ENCODE measurements around the gene PRTFDC1.

DNA sequence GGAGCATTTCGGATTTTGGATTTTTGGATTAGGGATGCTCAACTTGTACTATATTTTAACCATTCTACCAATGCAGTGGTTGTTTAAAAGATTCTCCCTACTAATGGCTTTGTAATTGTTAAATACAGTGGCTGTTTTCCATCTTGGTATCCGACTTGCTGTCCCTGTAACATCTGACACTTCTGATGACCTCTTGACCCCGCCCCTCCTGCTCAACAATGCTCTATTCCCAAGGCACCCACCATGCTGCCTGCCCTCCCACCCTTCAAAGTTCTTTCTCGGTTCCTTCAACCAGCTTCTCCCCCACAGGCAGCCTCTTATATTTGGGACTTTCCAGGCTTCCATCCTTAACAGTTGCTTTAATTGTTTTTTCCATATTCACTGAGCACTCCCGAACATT, 2.0 kb downstream of the PRTFDC1 start:
- TF ChIP-seq, protein P1, sequence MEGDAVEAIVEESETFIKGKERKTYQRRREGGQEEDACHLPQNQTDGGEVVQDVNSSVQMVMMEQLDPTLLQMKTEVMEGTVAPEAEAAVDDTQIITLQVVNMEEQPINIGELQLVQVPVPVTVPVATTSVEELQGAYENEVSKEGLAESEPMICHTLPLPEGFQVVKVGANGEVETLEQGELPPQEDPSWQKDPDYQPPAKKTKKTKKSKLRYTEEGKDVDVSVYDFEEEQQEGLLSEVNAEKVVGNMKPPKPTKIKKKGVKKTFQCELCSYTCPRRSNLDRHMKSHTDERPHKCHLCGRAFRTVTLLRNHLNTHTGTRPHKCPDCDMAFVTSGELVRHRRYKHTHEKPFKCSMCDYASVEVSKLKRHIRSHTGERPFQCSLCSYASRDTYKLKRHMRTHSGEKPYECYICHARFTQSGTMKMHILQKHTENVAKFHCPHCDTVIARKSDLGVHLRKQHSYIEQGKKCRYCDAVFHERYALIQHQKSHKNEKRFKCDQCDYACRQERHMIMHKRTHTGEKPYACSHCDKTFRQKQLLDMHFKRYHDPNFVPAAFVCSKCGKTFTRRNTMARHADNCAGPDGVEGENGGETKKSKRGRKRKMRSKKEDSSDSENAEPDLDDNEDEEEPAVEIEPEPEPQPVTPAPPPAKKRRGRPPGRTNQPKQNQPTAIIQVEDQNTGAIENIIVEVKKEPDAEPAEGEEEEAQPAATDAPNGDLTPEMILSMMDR (IDR thresholded peaks at IDR 0.05; ENCODE audit: low read depth, low read length, poor library complexity, severe bottlenecking): no peak
- TF ChIP-seq EZH2phosphoT487 (IDR thresholded peaks at IDR 0.05; ENCODE audit: borderline replicate concordance, low read length): no peak

All from DOHH2 (cell line).